Kidney (tissue), 14 donors: ENCODE results near the gene REV1. TPM values are rescaled to one million over a fixed set of nuclear protein-coding genes. Genes with fewer than 3 reads are reported as not detected.

Source experiments
- DNase-seq, 5 donors: peaks; one replicate each; pipeline ENCODE4 v3.0.0-alpha.2; 2013 to 2020
- FAIRE-seq: peaks from 2 replicates; lab custom pipeline; 2012; peaks lifted over from hg19 to GRCh38; lab: Jason Lieb, UNC
- H3K27ac ChIP-seq, 2 donors: one replicate each; pipeline ENCODE4 v1.7.0; 2013; ENCODE audit warnings: low read depth in 2 of 2, low read length in 2 of 2, inconsistent platforms in 1 of 2
- H3K27me3 ChIP-seq: one replicate; pipeline ENCODE4 v1.7.1; 2013; ENCODE audit warnings: low read length, inconsistent platforms; ENCODE audit not compliant: control insufficient read depth, insufficient read depth
- H3K36me3 ChIP-seq, 3 donors: one replicate each; pipeline versions ENCODE4 v1.7.0 to v1.7.1; 2013; ENCODE audit warnings: low read length in 3 of 3, control low read depth in 1 of 3, inconsistent platforms in 1 of 3; ENCODE audit not compliant: insufficient read depth in 3 of 3, control insufficient read depth in 2 of 3
- H3K4me1 ChIP-seq, 3 donors: one replicate each; pipeline versions ENCODE4 v1.7.0 to v1.7.1; 2013; ENCODE audit warnings: low read length in 3 of 3, inconsistent platforms in 1 of 3, low read depth in 1 of 3; ENCODE audit not compliant: control insufficient read depth in 2 of 3, insufficient read depth in 2 of 3
- H3K4me3 ChIP-seq, 3 donors: one replicate each; pipeline versions ENCODE4 v1.7.0 to v1.8.1; 2013; ENCODE audit warnings: low read length in 3 of 3, control low read depth in 1 of 3, inconsistent platforms in 1 of 3
- H3K9ac ChIP-seq, 3 donors: one replicate each; pipeline versions ENCODE4 v1.7.0 to v1.7.1; 2013; ENCODE audit warnings: low read length in 3 of 3, control low read depth in 1 of 3, inconsistent platforms in 1 of 3
- H3K9me3 ChIP-seq, 3 donors: one replicate each; pipeline versions ENCODE4 v1.7.0 to v1.7.1; 2013; ENCODE audit warnings: low read length in 3 of 3, control low read depth in 1 of 3, inconsistent platforms in 1 of 3; ENCODE audit not compliant: control insufficient read depth in 2 of 3, insufficient read depth in 1 of 3
- intact Hi-C: fragments of 100-400 bp; cut with DNase I; formaldehyde crosslinking; loops from one replicate; pipeline ENCODE4 v1.11.1; 2022
- polyA plus RNA-seq: library from polyadenylated mRNA; stranded (reverse); fragments of 350-450 nt; fragmentation: Illumina TruSeq; extraction: RNeasy Lipid Tissue Mini Kit (QIAGEN cat#74804); gene quantifications from one replicate; pipeline ENCODE4 v1.2.3, GENCODE V29; 2014; ENCODE audit warnings: low read depth, low replicate concordance; ENCODE audit not compliant: insufficient read depth
- total RNA-seq: library from RNA; stranded (reverse); fragmentation: NEBNext Ultra II Directional; extraction: Animal tissue kit (Norgen Biotek cat#: 25700); gene quantifications from one replicate; pipeline ENCODE4 v1.2.1, GENCODE V29; 2021
- TF ChIP-seq, protein P1 (sequence below): IDR thresholded peaks from 3 replicates; pipeline ENCODE4 v1.5.1; 2012; ENCODE audit warnings: mild to moderate bottlenecking, moderate library complexity, borderline replicate concordance; ENCODE audit not compliant: insufficient read depth; ENCODE audit errors: extremely low read depth
- donor health status: control.
- donor health status: control.
- donor health status: control.
- donor health status: control.
- donor health status: control.
- donor health status: DM: yes; HTN: yes; CAD: no.
- donor health status: Normal renal cell carcinoma (clear cell type).

The REV1 gene
- total and polyA plus RNA-seq, 2 donors from 2014 or later = 16.9 to 41.3 TPM

DNA sequence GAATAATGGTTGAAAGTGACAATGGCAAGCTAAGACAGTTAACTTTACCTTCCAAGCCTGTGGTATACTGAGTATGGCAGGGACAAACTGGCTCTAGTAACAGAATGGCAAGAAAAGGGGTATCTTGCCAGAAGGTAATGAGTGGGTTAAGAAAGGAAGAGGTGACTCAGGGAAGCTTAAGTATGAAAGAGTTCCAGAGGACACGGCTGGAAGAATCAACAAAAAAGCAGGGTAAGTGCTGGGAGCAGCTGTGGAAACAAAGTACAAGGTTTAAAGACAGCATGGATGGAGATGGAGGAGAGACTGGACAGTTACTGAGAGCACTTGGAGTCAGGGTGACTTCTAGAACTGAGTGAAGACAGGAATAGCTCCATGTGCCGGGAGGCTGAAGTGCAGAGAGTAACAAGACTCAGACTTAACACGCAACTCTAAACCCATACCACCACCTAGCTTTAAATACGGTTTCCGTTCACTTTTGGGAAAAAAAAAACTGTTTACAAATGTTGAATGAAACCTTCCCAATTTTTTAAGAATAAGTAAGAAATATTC, 69.0 kb downstream of the REV1 start:
- Histone ChIP-seq H3K27me3 (no peaks in the 10 kb centered on the region), H3K9ac (no peak overlapping the region), H3K27ac (no peak overlapping the region), H3K9me3 (no peaks in the 10 kb centered on the region), H3K4me3 (no peak overlapping the region), H3K36me3 (peaks cover 10 to 53% (median 31%) of the 10 kb centered on the region in 3 donors), H3K4me1 (no peaks in the 10 kb centered on the region)
- TF ChIP-seq, protein P1, sequence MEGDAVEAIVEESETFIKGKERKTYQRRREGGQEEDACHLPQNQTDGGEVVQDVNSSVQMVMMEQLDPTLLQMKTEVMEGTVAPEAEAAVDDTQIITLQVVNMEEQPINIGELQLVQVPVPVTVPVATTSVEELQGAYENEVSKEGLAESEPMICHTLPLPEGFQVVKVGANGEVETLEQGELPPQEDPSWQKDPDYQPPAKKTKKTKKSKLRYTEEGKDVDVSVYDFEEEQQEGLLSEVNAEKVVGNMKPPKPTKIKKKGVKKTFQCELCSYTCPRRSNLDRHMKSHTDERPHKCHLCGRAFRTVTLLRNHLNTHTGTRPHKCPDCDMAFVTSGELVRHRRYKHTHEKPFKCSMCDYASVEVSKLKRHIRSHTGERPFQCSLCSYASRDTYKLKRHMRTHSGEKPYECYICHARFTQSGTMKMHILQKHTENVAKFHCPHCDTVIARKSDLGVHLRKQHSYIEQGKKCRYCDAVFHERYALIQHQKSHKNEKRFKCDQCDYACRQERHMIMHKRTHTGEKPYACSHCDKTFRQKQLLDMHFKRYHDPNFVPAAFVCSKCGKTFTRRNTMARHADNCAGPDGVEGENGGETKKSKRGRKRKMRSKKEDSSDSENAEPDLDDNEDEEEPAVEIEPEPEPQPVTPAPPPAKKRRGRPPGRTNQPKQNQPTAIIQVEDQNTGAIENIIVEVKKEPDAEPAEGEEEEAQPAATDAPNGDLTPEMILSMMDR = no peak
- FAIRE-seq = no peak
- intact Hi-C loops = no loop called here
- no peak for DNase-seq

- no peaks in the 10 kb centered on the region for H3K27me3 ChIP-seq
- H3K27ac ChIP-seq = no peak overlapping the region
- H3K4me3 ChIP-seq = no peak overlapping the region
- no peak for FAIRE-seq
- H3K4me1 ChIP-seq = no peaks in the 10 kb centered on the region
- TF ChIP-seq, protein P1 = no peak
- no peak overlapping the region for H3K9ac ChIP-seq
- no peak for DNase-seq
- peaks cover 10 to 58% (median 33%) of the 10 kb centered on the region in 3 donors for H3K36me3 ChIP-seq
- H3K9me3 ChIP-seq = no peaks in the 10 kb centered on the region
- intact Hi-C loops = no loop called here
Measured at GRCh38 chr2:99420031-99420430, 69.8 kb downstream of the REV1 start.

DNA sequence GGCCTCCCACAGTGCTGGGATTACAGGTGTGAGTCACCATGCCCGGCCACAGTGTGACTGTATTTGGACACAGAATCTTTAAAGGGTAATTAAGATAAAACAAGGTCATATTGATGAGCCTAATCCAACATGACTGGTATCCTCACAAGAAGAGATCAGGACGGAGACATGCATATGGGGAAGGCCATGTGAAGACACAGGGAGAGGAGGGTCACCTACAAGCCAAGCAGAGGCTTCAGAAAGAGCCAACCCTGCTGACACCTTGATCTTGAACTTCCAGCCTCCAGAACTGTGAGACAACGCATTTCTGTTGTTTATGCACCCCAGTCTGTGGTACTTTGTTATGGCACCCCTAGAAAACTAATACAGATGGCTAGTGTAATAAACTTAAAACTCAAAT, 72.4 kb downstream of the REV1 start:
- no peak overlapping the region for H3K4me3 ChIP-seq
- no peak overlapping the region for H3K9ac ChIP-seq
- peaks cover 0 to 49% (median 21%) of the 10 kb centered on the region in 3 donors for H3K36me3 ChIP-seq
- intact Hi-C loops = no loop called here
- TF ChIP-seq, protein P1 = no peak
- no peaks in the 10 kb centered on the region for H3K9me3 ChIP-seq
- DNase-seq = no peak
- no peak overlapping the region for H3K27ac ChIP-seq
- FAIRE-seq = no peak
- H3K27me3 ChIP-seq = no peaks in the 10 kb centered on the region
- no peaks in the 10 kb centered on the region for H3K4me1 ChIP-seq

- FAIRE-seq (no peak), DNase-seq (no peak)
- intact Hi-C loops = no loop called here
- H3K9me3 ChIP-seq = no peaks in the 10 kb centered on the region
- no peaks in the 10 kb centered on the region for H3K27me3 ChIP-seq
- no peaks in the 10 kb centered on the region for H3K4me1 ChIP-seq
- H3K27ac ChIP-seq = no peak overlapping the region
- TF ChIP-seq, protein P1 = no peak
- H3K4me3 ChIP-seq = no peak overlapping the region
- H3K36me3 ChIP-seq = peaks cover 0 to 45% (median 17%) of the 10 kb centered on the region in 3 donors
- no peak overlapping the region for H3K9ac ChIP-seq
Measured at GRCh38 chr2:99414566-99414965, 75.3 kb downstream of the REV1 start.
